ENCODE results near the gene STKLD1. TPM values are rescaled to one million over a fixed set of nuclear protein-coding genes. Genes with fewer than 3 reads are reported as not detected.

The STKLD1 gene
- polyA plus RNA-seq, 2 of the 4 experiments (the other 2 are of a cell fraction): 1.1 to 1.2 TPM

- DNase-seq (ENCODE audit: low read depth in 1 of 2, low spot score in 1 of 2) (no peak), ATAC-seq (no peak), FAIRE-seq (no peak)
- no peak for TF ChIP-seq BCL3 (IDR thresholded peaks at IDR 0.05)
- TF ChIP-seq EHMT2 (IDR thresholded peaks at IDR 0.05; ENCODE audit: low read depth): no peak
- TF ChIP-seq CHD4 (IDR thresholded peaks at IDR 0.05; ENCODE audit: borderline replicate concordance): no peak
- TF ChIP-seq NR3C1 (IDR thresholded peaks at IDR 0.05): no peak
- no peak for TF ChIP-seq HES2 (IDR thresholded peaks at IDR 0.05)
- TF ChIP-seq REST (IDR thresholded peaks at IDR 0.05): no peak
- TF ChIP-seq ZFP36 (IDR thresholded peaks at IDR 0.05; ENCODE audit: borderline replicate concordance, partially characterized antibody): no peak
- TF ChIP-seq POLR2AphosphoS2 (conservative IDR thresholded peaks at IDR 0.05; ENCODE audit: low read length): no peak
- no peak for TF ChIP-seq RCOR1 (IDR thresholded peaks at IDR 0.05; ENCODE audit: low read depth, low read length)
- no peak for TF ChIP-seq SMC3 (IDR thresholded peaks at IDR 0.05)
- TF ChIP-seq FOSL2 (IDR thresholded peaks at IDR 0.05): no peak
- no peak for TF ChIP-seq FOSL2 (CRISPR knock-in tag; IDR thresholded peaks at IDR 0.05)
- Histone ChIP-seq H3K27ac (no peak overlapping the region), H3K4me1 (peaks cover 6% of the 10 kb centered on the region; the same call in 1 of the 3 replicates), H3K9me3 (no peaks in the 10 kb centered on the region), H3K4me3 (no peak overlapping the region), H3K4me2 (no peak overlapping the region)
- ChIA-PET CTCF (interaction anchor here (1.1 to 1.2 kb wide), 2 partner anchors 49 to 61 kb away, joined by 3 read pairs; no protein-coding TSS in a partner anchor), POLR2A (no interaction called here)
- WGBS (ENCODE audit: missing lambda C conversion rate): 76% methylated on average over 7 of the region's 12 CpGs
Measured at GRCh38 chr9:133424187-133424586, 48.0 kb downstream of the STKLD1 start.

GRCh38 chr9:133425049-133425632 lies 49.0 kb downstream of the STKLD1 start:
- POLR2A ChIA-PET: no interaction called here
- TF ChIP-seq HEYL (CRISPR knock-in tag; IDR thresholded peaks at IDR 0.05) (no peak), CBX2 (IDR thresholded peaks at IDR 0.05; ENCODE audit: borderline replicate concordance, low read depth) (no peak), ATOH8 (CRISPR knock-in tag; IDR thresholded peaks at IDR 0.05; ENCODE audit: low read depth) (no peak), TFCP2L1 (CRISPR knock-in tag; IDR thresholded peaks at IDR 0.05) (no peak), HDAC2 (IDR thresholded peaks at IDR 0.05) (no peak), CBX8 (IDR thresholded peaks at IDR 0.05) (no peak), BHLHE40 (IDR thresholded peaks at IDR 0.05; ENCODE audit: low read depth, low read length) (no peak), MAFK (IDR thresholded peaks at IDR 0.05; ENCODE audit: partially characterized antibody) (no peak), USF2 (IDR thresholded peaks at IDR 0.05) (no peak), MAX (IDR thresholded peaks at IDR 0.05) (no peak), CEBPB (IDR thresholded peaks at IDR 0.05) (no peak), JUN (IDR thresholded peaks at IDR 0.05) (no peak), EHMT2 (IDR thresholded peaks at IDR 0.05; ENCODE audit: low read depth) (no peak), ZNF302 (CRISPR knock-in tag; IDR thresholded peaks at IDR 0.05) (no peak)
- Histone ChIP-seq H3K4me1 (peaks cover 6% of the 10 kb centered on the region; the same call in 1 of the 3 replicates), H3K27ac (no peak overlapping the region), H3K9me3 (no peaks in the 10 kb centered on the region), H3K4me2 (no peak overlapping the region), H3K4me3 (no peak overlapping the region)
- CTCF ChIA-PET: interaction anchor here (0.7 to 1.6 kb wide), 7 partner anchors 18 to 60 kb away, joined by 3 to 8 read pairs (median 3); no protein-coding TSS in a partner anchor
- ATAC-seq (no peak), DNase-seq (ENCODE audit: low read depth in 1 of 2, low spot score in 1 of 2) (no peak), FAIRE-seq (no peak)
- 60% methylated on average over 15 of the region's 22 CpGs for WGBS (ENCODE audit: missing lambda C conversion rate)

All from A549 (cell line).